A673 (cell line): ENCODE data around the gene ZNF277. TPM values are rescaled to one million over a fixed set of nuclear protein-coding genes. Genes with fewer than 3 reads are reported as not detected.

Source experiments
- BruUV-seq: library from RNA; stranded (reverse); fragments of 400-500 nt; replicated peaks from 2 replicates; lab custom pipeline; 2021; lab: Mats Ljungman, UMichigan
- CTCF ChIA-PET: fragments of 300-600 bp; sonication (Branson Sonifier 250); formaldehyde crosslinking; loops from one replicate; lab custom pipeline; 2022; ENCODE audit warnings: antibody characterized with exemption; lab: Charles Lee
- POLR2A ChIA-PET: fragments of 300-600 bp; sonication (Branson Sonifier 250); formaldehyde crosslinking; loops from one replicate; lab custom pipeline; 2022; ENCODE audit warnings: antibody characterized with exemption; ENCODE audit not compliant: low non-redundant PET; lab: Charles Lee
- DNase-seq: peaks from one replicate; pipeline ENCODE4 v3.0.0-alpha.2; 2015; ENCODE audit warnings: low spot score
- H3K27ac ChIP-seq: fragments of 200-600 bp; sonication (generic); 2 replicates; pipeline ENCODE4 v1.5.1; 2016; ENCODE audit warnings: mixed run types, low read depth, mild to moderate bottlenecking, mixed read lengths, antibody characterized with exemption, low read length; ENCODE audit not compliant: poor library complexity, severe bottlenecking
- H3K27me3 ChIP-seq: fragments of 200-600 bp; sonication (generic); replicated peaks from 2 replicates; pipeline ENCODE4 v1.6.1; 2017; ENCODE audit warnings: mixed run types, low read depth, mild to moderate bottlenecking, mixed read lengths, antibody characterized with exemption, low read length; ENCODE audit not compliant: insufficient read depth, poor library complexity
- H3K36me3 ChIP-seq: fragments of 200-600 bp; sonication (generic); 2 replicates; pipeline ENCODE4 v1.6.1; 2016; ENCODE audit warnings: mixed run types, mild to moderate bottlenecking, mixed read lengths, antibody characterized with exemption, low read length; ENCODE audit not compliant: insufficient read depth, poor library complexity, severe bottlenecking
- H3K4me1 ChIP-seq: fragments of 200-600 bp; sonication (generic); 2 replicates; pipeline ENCODE4 v1.6.1; 2017; ENCODE audit warnings: mixed run types, mild to moderate bottlenecking, mixed read lengths, antibody characterized with exemption, low read length; ENCODE audit not compliant: insufficient read depth, poor library complexity, severe bottlenecking
- H3K4me3 ChIP-seq: fragments of 200-600 bp; sonication (generic); 2 replicates; pipeline ENCODE4 v1.5.1; 2016; ENCODE audit warnings: low read depth, mixed run types, mild to moderate bottlenecking, mixed read lengths, low read length; ENCODE audit not compliant: poor library complexity, severe bottlenecking
- H3K9me3 ChIP-seq: fragments of 200-600 bp; sonication (generic); 2 replicates; pipeline ENCODE4 v1.6.1; 2016; ENCODE audit warnings: mixed run types, low read depth, mild to moderate bottlenecking, mixed read lengths, antibody characterized with exemption, low read length; ENCODE audit not compliant: poor library complexity, severe bottlenecking
- EZH2 ChIP-seq: fragments of 200-600 bp; sonication (generic); IDR thresholded peaks from 2 replicates; pipeline ENCODE4 v1.6.1; 2017; ENCODE audit warnings: borderline replicate concordance, low read depth, mild to moderate bottlenecking, mixed read lengths, antibody characterized with exemption, low read length; ENCODE audit not compliant: poor library complexity, severe bottlenecking
- intact Hi-C: fragments of 100-400 bp; cut with micrococcal nuclease; formaldehyde crosslinking; loops from one replicate; pipeline ENCODE4 v1.10.0; 2022; ENCODE audit not compliant: unreplicated experiment
- total RNA-seq: library from RNA; stranded (reverse); gene quantifications from 2 replicates; pipeline ENCODE4 v1.2.3, GENCODE V29; 2021
- TF ChIP-seq, protein P1 (sequence below): fragments of 300-800, 200-600 bp; sonication (generic); conservative IDR thresholded peaks from 2 replicates; pipeline ENCODE4 v1.5.1; 2017; ENCODE audit warnings: low read depth, mild to moderate bottlenecking, antibody characterized with exemption, low read length, moderate library complexity, mixed read lengths

Gene ZNF277
- total RNA-seq, 1 experiment from 2014 or later, result 17.7 TPM

DNA sequence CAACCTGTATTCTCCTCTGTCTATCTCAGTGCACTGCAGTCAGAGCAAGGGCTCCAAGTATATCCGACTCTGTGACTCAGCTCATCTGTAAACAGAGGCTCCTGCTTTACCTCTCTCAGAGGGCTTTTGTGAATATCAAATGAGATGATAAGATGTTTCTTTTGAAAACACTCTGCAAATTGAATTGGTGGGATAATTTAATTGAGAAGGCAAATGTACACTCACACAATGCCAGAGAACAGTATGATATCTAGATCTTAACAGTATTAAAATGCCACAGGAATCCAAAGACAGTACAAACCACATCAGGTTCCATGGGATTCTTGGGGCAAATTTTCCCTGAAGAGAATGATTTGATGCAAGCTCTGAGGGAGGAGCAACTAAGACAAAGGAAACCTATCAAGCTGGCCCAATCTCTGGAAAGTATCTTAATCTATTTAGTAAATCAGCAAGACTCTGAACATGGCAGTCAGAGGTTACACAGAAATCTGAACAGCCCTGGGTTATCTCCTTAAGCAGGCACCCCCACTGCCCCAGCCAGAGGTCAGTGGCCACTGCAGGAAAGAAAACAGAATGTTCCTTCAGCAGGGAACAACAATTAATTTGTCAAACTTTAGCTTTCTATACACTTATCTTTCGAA, 46.2 kb upstream of the ZNF277 start:
- Histone ChIP-seq H3K27me3 (no peaks in the 10 kb centered on the region), H3K4me3 (no peak overlapping the region), H3K9me3 (no peaks in the 10 kb centered on the region), H3K27ac (no peak overlapping the region), H3K4me1 (peaks cover 34% of the 10 kb centered on the region), H3K36me3 (no peaks in the 10 kb centered on the region)
- intact Hi-C loops, result no loop called here
- ChIA-PET CTCF (interaction anchor here (0.7 kb wide), 1 partner anchor 74 kb away, joined by 3 read pairs; no protein-coding TSS in a partner anchor), POLR2A (no interaction called here)
- BruUV-seq, result no TSS peak
- TF ChIP-seq EZH2, result no peak
- TF ChIP-seq, protein P1, sequence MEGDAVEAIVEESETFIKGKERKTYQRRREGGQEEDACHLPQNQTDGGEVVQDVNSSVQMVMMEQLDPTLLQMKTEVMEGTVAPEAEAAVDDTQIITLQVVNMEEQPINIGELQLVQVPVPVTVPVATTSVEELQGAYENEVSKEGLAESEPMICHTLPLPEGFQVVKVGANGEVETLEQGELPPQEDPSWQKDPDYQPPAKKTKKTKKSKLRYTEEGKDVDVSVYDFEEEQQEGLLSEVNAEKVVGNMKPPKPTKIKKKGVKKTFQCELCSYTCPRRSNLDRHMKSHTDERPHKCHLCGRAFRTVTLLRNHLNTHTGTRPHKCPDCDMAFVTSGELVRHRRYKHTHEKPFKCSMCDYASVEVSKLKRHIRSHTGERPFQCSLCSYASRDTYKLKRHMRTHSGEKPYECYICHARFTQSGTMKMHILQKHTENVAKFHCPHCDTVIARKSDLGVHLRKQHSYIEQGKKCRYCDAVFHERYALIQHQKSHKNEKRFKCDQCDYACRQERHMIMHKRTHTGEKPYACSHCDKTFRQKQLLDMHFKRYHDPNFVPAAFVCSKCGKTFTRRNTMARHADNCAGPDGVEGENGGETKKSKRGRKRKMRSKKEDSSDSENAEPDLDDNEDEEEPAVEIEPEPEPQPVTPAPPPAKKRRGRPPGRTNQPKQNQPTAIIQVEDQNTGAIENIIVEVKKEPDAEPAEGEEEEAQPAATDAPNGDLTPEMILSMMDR, result no peak
- peak; percentile 36 for DNase-seq

DNA sequence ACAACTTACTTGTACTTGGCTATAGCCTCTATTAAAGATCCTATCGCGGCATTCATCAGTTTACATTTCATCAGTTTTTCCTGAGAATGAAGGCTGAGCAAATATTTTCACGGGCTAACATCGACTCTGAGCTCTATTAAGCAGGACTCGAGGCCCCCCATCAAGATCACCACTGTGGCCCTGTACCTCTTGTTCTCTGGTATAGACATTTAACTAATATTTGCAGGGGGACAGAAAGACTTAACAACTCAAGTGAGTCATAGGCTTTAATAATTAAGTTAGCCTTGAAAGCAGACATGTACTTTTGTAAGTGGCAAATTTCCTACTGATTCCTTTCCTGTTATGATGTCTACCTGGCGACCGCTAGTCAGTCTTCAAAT, 45.7 kb upstream of the ZNF277 start:
- Histone ChIP-seq H3K9me3 (no peaks in the 10 kb centered on the region), H3K27me3 (no peaks in the 10 kb centered on the region), H3K4me1 (peaks cover 34% of the 10 kb centered on the region), H3K27ac (no peak overlapping the region), H3K4me3 (no peak overlapping the region), H3K36me3 (no peaks in the 10 kb centered on the region)
- ChIA-PET CTCF (no interaction called here), POLR2A (no interaction called here)
- BruUV-seq, result no TSS peak
- no peak for TF ChIP-seq EZH2
- TF ChIP-seq, protein P1, result no peak
- intact Hi-C loops, result no loop called here
- peak; percentile 26 for DNase-seq

DNA sequence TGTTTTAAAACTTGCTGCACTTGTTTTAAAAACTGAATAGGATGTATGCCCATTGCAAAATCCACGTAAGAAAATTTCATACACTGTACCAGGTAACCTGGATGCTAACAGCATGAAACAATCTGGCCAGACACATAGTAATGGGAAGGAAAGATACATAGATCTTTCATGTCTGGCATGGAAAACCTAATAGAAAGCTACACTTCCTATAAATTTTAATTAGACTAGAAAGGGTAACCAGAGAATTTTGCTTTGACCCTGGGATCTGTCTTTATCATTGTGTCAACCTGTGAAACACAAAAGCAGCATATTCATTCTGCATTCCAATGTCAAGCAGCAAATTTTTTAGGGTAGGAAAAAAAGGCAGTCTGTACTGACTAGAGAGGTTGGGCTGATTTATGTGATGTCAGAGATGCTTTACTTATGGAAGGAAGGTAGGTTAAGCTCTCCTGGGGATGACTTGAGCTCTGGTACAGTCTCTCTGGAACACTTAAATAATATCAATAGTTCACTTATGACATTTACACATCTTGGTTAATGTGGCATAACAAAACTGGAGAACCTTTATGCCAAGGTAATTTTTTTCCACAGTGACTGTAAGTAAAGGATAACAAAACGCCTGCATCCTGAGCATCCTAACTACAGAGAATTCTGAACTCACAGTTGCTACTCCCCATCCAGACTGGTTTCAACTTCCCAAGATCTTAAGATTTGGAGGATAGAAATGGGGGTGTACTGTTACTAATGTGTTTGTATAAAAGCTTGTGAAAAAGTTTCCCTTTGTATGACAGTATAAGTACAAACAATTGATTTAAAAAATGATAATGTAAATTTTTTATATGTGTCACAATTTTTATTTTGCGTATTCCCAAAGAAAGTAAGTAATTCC, 45.0 kb upstream of the ZNF277 start:
- Histone ChIP-seq H3K27ac (no peak overlapping the region), H3K27me3 (no peaks in the 10 kb centered on the region), H3K4me1 (peaks cover 34% of the 10 kb centered on the region), H3K4me3 (no peak overlapping the region), H3K36me3 (no peaks in the 10 kb centered on the region), H3K9me3 (no peaks in the 10 kb centered on the region)
- intact Hi-C loops, result no loop called here
- ChIA-PET POLR2A (no interaction called here), CTCF (no interaction called here)
- BruUV-seq, result no TSS peak
- peak; percentile 8 for DNase-seq
- TF ChIP-seq, protein P1, result no peak
- TF ChIP-seq EZH2, result no peak
